IMR-90 (cell line): Measurements from ENCODE around the gene TEX44.
"Not testable (repeated sequence)": the region's sequence is repeated elsewhere in the genome, so short reads cannot be mapped to it uniquely, and the experiment has no call there.

ENCODE experiments used
- BHLHE40 ChIP-seq: fragments of 150-350 bp; IDR thresholded peaks from 2 replicates; pipeline ENCODE4 v1.6.1; 2016; ENCODE audit warnings: mild to moderate bottlenecking, low read depth, low read length
- CEBPB ChIP-seq: IDR thresholded peaks from 2 replicates; pipeline ENCODE4 v1.6.1; 2012; ENCODE audit warnings: low read depth, low read length, improper control_type of control experiment
- MAZ ChIP-seq: IDR thresholded peaks from 2 replicates; pipeline ENCODE4 v1.6.1; 2012; ENCODE audit warnings: low read depth, mild to moderate bottlenecking, low read length, improper control_type of control experiment, moderate library complexity, borderline replicate concordance
- POLR2A ChIP-seq: IDR thresholded peaks from 2 replicates; pipeline ENCODE4 v1.6.1; 2012; ENCODE audit warnings: mild to moderate bottlenecking, low read depth, low read length
- RAD21 ChIP-seq: IDR thresholded peaks from 2 replicates; pipeline ENCODE4 v1.6.1; 2012; ENCODE audit warnings: low read length, improper control_type of control experiment
- RCOR1 ChIP-seq: IDR thresholded peaks from 2 replicates; pipeline ENCODE4 v1.6.1; 2012; ENCODE audit warnings: mild to moderate bottlenecking, low read length, improper control_type of control experiment; ENCODE audit not compliant: insufficient replicate concordance
- RFX5 ChIP-seq: IDR thresholded peaks from 2 replicates; pipeline ENCODE4 v1.8.0; 2012; ENCODE audit warnings: low read depth, mild to moderate bottlenecking, low read length, moderate library complexity
- TF ChIP-seq, protein P1 (sequence below): conservative IDR thresholded peaks from 2 replicates; pipeline ENCODE4 v1.5.1; 2012; ENCODE audit warnings: mild to moderate bottlenecking, low read depth, low read length, improper control_type of control experiment
- TF ChIP-seq, protein P2 (sequence below): fragments of 150-350 bp; IDR thresholded peaks from 2 replicates; pipeline ENCODE4 v1.6.1; 2017; ENCODE audit warnings: mild to moderate bottlenecking, antibody characterized with exemption, low read length, low read depth

DNA sequence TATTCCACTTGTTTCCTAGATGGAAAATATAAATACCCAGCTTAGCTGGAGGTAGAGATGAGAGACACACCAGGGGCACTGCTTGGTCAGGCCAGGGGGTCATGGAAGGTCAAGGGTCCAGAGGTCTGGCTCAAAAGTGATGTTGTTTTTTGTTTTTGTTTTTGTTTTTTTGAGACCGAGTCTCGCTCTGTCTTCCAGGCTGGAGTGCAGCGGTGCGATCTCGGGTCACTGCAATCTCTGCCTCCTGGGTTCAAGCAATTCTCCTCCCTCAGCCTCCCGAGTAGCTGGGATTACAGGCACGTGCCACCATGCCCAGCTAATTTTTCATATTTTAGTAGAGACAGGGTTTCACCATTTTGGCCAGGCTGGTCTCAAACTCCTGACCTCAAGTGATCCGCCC lies 36.2 kb upstream of the TEX44 start:
- TF ChIP-seq RAD21, POLR2A, RFX5, RCOR1, CEBPB, BHLHE40, MAZ: not testable (repeated sequence)
- TF ChIP-seq, protein P1, sequence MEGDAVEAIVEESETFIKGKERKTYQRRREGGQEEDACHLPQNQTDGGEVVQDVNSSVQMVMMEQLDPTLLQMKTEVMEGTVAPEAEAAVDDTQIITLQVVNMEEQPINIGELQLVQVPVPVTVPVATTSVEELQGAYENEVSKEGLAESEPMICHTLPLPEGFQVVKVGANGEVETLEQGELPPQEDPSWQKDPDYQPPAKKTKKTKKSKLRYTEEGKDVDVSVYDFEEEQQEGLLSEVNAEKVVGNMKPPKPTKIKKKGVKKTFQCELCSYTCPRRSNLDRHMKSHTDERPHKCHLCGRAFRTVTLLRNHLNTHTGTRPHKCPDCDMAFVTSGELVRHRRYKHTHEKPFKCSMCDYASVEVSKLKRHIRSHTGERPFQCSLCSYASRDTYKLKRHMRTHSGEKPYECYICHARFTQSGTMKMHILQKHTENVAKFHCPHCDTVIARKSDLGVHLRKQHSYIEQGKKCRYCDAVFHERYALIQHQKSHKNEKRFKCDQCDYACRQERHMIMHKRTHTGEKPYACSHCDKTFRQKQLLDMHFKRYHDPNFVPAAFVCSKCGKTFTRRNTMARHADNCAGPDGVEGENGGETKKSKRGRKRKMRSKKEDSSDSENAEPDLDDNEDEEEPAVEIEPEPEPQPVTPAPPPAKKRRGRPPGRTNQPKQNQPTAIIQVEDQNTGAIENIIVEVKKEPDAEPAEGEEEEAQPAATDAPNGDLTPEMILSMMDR: not testable (repeated sequence)
- TF ChIP-seq, protein P2, sequence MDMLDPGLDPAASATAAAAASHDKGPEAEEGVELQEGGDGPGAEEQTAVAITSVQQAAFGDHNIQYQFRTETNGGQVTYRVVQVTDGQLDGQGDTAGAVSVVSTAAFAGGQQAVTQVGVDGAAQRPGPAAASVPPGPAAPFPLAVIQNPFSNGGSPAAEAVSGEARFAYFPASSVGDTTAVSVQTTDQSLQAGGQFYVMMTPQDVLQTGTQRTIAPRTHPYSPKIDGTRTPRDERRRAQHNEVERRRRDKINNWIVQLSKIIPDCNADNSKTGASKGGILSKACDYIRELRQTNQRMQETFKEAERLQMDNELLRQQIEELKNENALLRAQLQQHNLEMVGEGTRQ: not testable (repeated sequence)
